Measurements from ENCODE around the gene OGDH. TPM values are rescaled to one million over a fixed set of nuclear protein-coding genes. Genes with fewer than 3 reads are reported as not detected.

Gene OGDH
- total and polyA plus RNA-seq, 10 of the 15 experiments (the other 5 are each of a cell fraction or from before 2014, with no cell fraction given): 4.1 to 103 (median 48.4) TPM

DNA sequence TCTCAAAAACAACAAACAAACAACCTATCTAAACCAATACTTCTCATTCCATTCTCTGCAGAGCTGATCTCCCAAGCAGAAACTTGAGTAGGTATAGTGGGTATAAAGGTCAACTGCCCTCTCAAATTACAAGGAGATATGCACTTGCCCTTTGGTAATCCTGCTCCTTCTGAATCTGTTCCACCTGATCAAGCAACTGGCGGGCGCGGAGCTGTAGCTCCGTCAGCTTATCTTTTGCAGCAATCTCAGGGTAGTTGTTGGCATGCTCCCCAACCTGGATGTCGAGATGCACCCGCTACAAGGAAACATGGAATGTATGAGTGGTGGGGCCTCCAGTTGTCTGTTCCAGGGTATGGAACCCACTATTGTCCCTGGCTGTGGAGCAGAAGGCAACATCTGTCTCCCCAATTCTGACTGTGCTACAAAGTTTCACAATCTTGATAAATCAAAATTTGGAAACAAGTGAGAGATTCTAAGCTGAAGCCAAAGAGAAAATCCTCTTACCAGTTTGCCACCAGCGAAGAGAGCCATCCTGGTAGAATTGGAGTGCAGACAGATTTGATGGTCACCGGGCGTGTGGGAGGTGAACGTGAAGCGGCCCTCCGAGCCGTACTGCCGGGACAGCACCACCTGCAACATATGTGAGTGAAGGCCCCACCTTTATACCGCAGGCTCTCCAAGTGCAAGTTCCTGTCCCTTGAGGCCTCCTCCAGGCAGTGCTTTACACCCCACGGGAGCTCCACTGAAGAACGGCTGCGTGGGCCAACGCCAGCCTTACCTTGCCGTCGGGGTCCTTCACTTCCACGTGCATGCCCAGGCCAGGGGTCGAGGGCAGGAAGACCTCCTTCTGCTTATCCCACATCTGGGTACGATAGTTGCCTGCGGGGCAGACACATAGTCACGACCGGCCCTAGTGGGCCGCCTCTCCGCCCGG is 25.2 kb upstream of the OGDH start (continued):
- TF ChIP-seq ETV6 (conservative IDR thresholded peaks at IDR 0.05 in 1 of 2, IDR thresholded peaks at IDR 0.05 in 1 of 2; ENCODE audit: borderline replicate concordance in 1 of 2, low read depth in 1 of 2): peak in 1 of 2 experiments; percentile 10; a peak in 1 of 4 replicates
- no peak for TF ChIP-seq BMI1 (IDR thresholded peaks at IDR 0.05; ENCODE audit: borderline replicate concordance)
- no peak for TF ChIP-seq FOXK2 (IDR thresholded peaks at IDR 0.05)
- no peak for TF ChIP-seq FOXM1 (IDR thresholded peaks at IDR 0.05; ENCODE audit: low read depth, low read length)
- no peak for TF ChIP-seq IKZF1 (conservative IDR thresholded peaks at IDR 0.05)
- TF ChIP-seq, protein P1, sequence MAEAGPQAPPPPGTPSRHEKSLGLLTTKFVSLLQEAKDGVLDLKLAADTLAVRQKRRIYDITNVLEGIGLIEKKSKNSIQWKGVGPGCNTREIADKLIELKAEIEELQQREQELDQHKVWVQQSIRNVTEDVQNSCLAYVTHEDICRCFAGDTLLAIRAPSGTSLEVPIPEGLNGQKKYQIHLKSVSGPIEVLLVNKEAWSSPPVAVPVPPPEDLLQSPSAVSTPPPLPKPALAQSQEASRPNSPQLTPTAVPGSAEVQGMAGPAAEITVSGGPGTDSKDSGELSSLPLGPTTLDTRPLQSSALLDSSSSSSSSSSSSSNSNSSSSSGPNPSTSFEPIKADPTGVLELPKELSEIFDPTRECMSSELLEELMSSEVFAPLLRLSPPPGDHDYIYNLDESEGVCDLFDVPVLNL (IDR thresholded peaks at IDR 0.05; ENCODE audit: low read depth, low read length): no peak
- no peak for TF ChIP-seq CHD1 (IDR thresholded peaks at IDR 0.05; ENCODE audit: low read depth, low read length)
- TF ChIP-seq MEF2B (IDR thresholded peaks at IDR 0.05; ENCODE audit: partially characterized antibody, poor library complexity, severe bottlenecking): peak; percentile 61
- TF ChIP-seq, protein P2, sequence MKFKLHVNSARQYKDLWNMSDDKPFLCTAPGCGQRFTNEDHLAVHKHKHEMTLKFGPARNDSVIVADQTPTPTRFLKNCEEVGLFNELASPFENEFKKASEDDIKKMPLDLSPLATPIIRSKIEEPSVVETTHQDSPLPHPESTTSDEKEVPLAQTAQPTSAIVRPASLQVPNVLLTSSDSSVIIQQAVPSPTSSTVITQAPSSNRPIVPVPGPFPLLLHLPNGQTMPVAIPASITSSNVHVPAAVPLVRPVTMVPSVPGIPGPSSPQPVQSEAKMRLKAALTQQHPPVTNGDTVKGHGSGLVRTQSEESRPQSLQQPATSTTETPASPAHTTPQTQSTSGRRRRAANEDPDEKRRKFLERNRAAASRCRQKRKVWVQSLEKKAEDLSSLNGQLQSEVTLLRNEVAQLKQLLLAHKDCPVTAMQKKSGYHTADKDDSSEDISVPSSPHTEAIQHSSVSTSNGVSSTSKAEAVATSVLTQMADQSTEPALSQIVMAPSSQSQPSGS (IDR thresholded peaks at IDR 0.05; ENCODE audit: low read length): no peak
- TF ChIP-seq HDGF (IDR thresholded peaks at IDR 0.05): no peak
- TF ChIP-seq EED (IDR thresholded peaks at IDR 0.05; ENCODE audit: low read depth): no peak
